Thyroid gland (tissue), 4 donors: ENCODE data around the gene RFX1. TPM values are rescaled to one million over a fixed set of nuclear protein-coding genes. Genes with fewer than 3 reads are reported as not detected.

Source experiments
- DNase-seq, 2 donors: peaks; one replicate each; pipeline ENCODE4 v3.0.0-alpha.2; 2019
- H3K27ac ChIP-seq, 3 donors: fragments of 200-600 bp; sonication (generic); 1 replicate in 2 of 3; 2 replicates in 1 of 3; pipeline ENCODE4 v1.5.1; 2016 to 2019; ENCODE audit warnings: mild to moderate bottlenecking in 1 of 3, moderate library complexity in 1 of 3
- H3K27me3 ChIP-seq: fragments of 200-600 bp; sonication (generic); one replicate; pipeline ENCODE4 v1.5.1; 2019
- H3K36me3 ChIP-seq, 2 donors: fragments of 200-600 bp; sonication (generic); one replicate each; pipeline ENCODE4 v1.5.1; 2016 to 2019
- H3K4me1 ChIP-seq, 2 donors: fragments of 200-600 bp; sonication (generic); one replicate each; pipeline ENCODE4 v1.5.1; 2017 to 2019
- H3K4me3 ChIP-seq, 3 donors: fragments of 200-600 bp; sonication (generic); replicated peaks in 1 of 3; 1 replicate in 2 of 3; 2 replicates in 1 of 3; pipeline ENCODE4 v1.5.1; 2016; ENCODE audit warnings: mild to moderate bottlenecking in 1 of 3
- H3K9me3 ChIP-seq: fragments of 200-600 bp; sonication (generic); one replicate; pipeline ENCODE4 v1.5.1; 2017
- CTCF ChIP-seq, 6 experiments: fragments of 200-600 bp in 3 of 6; fragments of 450-650 bp in 3 of 6; sonication (generic) in 3 of 6; IDR thresholded peaks; one replicate each; pipeline ENCODE4 v1.5.1; 2016 to 2019; ENCODE audit warnings: antibody characterized with exemption in 6 of 6, mild to moderate bottlenecking in 2 of 6, inconsistent platforms in 1 of 6, moderate library complexity in 1 of 6
- POLR2A ChIP-seq, 2 donors: fragments of 450-650 bp; IDR thresholded peaks; one replicate each; pipeline ENCODE4 v1.6.1; 2017; ENCODE audit warnings: antibody characterized with exemption in 2 of 2, mild to moderate bottlenecking in 2 of 2, moderate library complexity in 1 of 2
- WGBS, 2 donors: methylation state at CpG; one replicate each; pipeline ENCODE4 v1.1.5; 2017; 5-methylcytosine and 5-hydroxymethylcytosine counted together
- intact Hi-C: fragments of 100-400 bp; cut with DNase I; formaldehyde crosslinking; loops from one replicate; pipeline ENCODE4 v1.15.1; 2023
- total RNA-seq, 4 donors: library from RNA; depleted of rRNA; stranded (reverse); fragments of >200 nt; gene quantifications; one replicate each; pipeline ENCODE4 v1.2.3, GENCODE V29; 2016

The RFX1 gene
- total RNA-seq, 4 donors from 2014 or later = 4.8 to 9.1 (median 9.1) TPM

- H3K9me3 ChIP-seq = no peaks in the 10 kb centered on the region
- H3K4me3 ChIP-seq = peak overlapping the region; percentile 66 to 99 (median 73)
- WGBS, 2 donors = 41 to 45% methylated on average over 9 of the region's 50 CpGs
- peaks cover 45 to 47% of the 10 kb centered on the region in 2 donors for H3K4me1 ChIP-seq
- no peaks in the 10 kb centered on the region for H3K27me3 ChIP-seq
- peak overlapping the region; percentile 98 to 100 (median 100) for H3K27ac ChIP-seq
- TF ChIP-seq POLR2A (IDR thresholded peaks at IDR 0.05) (peak in 1 of 2 donors; percentile 49), CTCF (IDR thresholded peaks at IDR 0.05) (no peak)
- DNase-seq = peak; percentile 87 to 89
- intact Hi-C loops = no loop called here
- no peaks in the 10 kb centered on the region for H3K36me3 ChIP-seq
Measured at GRCh38 chr19:14005349-14006084, 603 bp downstream of the RFX1 start.

GRCh38 chr19:14004619-14005348 lies 1.3 kb downstream of the RFX1 start:
- Histone ChIP-seq H3K4me1 (peaks cover 45 to 48% of the 10 kb centered on the region in 2 donors), H3K27ac (peak overlapping the region; percentile 98 to 100 (median 100)), H3K27me3 (no peaks in the 10 kb centered on the region), H3K9me3 (no peaks in the 10 kb centered on the region), H3K4me3 (no peak overlapping the region), H3K36me3 (no peaks in the 10 kb centered on the region)
- WGBS, 2 donors = 62 to 72% methylated on average over 14 of the region's 14 CpGs
- peak in 1 of 2 donors; percentile 20 for DNase-seq
- intact Hi-C loops = no loop called here
- TF ChIP-seq CTCF (IDR thresholded peaks at IDR 0.05) = no peak
- no peak for TF ChIP-seq POLR2A (IDR thresholded peaks at IDR 0.05)

GRCh38 chr19:14003251-14004055 lies 2.7 kb downstream of the RFX1 start:
- intact Hi-C loops = no loop called here
- TF ChIP-seq POLR2A (IDR thresholded peaks at IDR 0.05) = peak in 1 of 2 donors; percentile 14
- no peak for TF ChIP-seq CTCF (IDR thresholded peaks at IDR 0.05)
- 30 to 31% methylated on average over 10 of the region's 10 CpGs for WGBS, 2 donors

GRCh38 chr19:14002571-14003250 lies 3.4 kb downstream of the RFX1 start:
- Histone ChIP-seq H3K36me3 (no peaks in the 10 kb centered on the region), H3K4me3 (no peak overlapping the region), H3K9me3 (no peaks in the 10 kb centered on the region), H3K27ac (peak overlapping the region; percentile 71 to 100 (median 98)), H3K4me1 (peaks cover 45 to 48% of the 10 kb centered on the region in 2 donors), H3K27me3 (no peaks in the 10 kb centered on the region)
- 41 to 46% methylated on average over 10 to 13 of the region's 13 CpGs for WGBS, 2 donors
- TF ChIP-seq POLR2A (IDR thresholded peaks at IDR 0.05) (no peak), CTCF (IDR thresholded peaks at IDR 0.05) (no peak)
- peak; percentile 91 to 92 for DNase-seq
- intact Hi-C loops = no loop called here

More at GRCh38 chr19:14003251-14004055, 2.7 kb downstream of the RFX1 start:
- no peaks in the 10 kb centered on the region for H3K27me3 ChIP-seq
- H3K36me3 ChIP-seq = no peaks in the 10 kb centered on the region
- H3K27ac ChIP-seq = peak overlapping the region; percentile 71 to 100 (median 98)
- no peak for DNase-seq
- H3K4me3 ChIP-seq = no peak overlapping the region
- peaks cover 45 to 48% of the 10 kb centered on the region in 2 donors for H3K4me1 ChIP-seq
- H3K9me3 ChIP-seq = no peaks in the 10 kb centered on the region
